IMR-90 (cell line): ENCODE data around the gene APLN. TPM values are rescaled to one million over a fixed set of nuclear protein-coding genes. Genes with fewer than 3 reads are reported as not detected.

Source experiments
- ATAC-seq: fragments of 200-7000 bp; cut with Tn5 transposase; 2 replicates; pipeline ENCODE4 v1.9.1; 2020; ENCODE audit warnings: low read depth, mild to moderate bottlenecking, moderate library complexity
- BruUV-seq: library from RNA; stranded (reverse); fragments of 400-500 nt; replicated peaks from 2 replicates; lab custom pipeline; 2021; lab: Mats Ljungman, UMichigan
- CTCF ChIA-PET: fragments of 300-600 bp; formaldehyde crosslinking; extraction: SDS; loops from one replicate; lab custom pipeline; 2021; ENCODE audit warnings: antibody characterized with exemption; lab: Yijun Ruan, JAX
- POLR2A ChIA-PET: fragments of 300-600 bp; sonication (Branson Sonifier 250); formaldehyde crosslinking; loops from one replicate; lab custom pipeline; 2022; ENCODE audit warnings: antibody characterized with exemption; ENCODE audit not compliant: unreplicated experiment; lab: Charles Lee
- DNase-seq: peaks from one replicate; pipeline ENCODE4 v3.0.0; 2013
- H2AFZ ChIP-seq: replicated peaks from 2 replicates; pipeline ENCODE3; 2013; ENCODE audit warnings: low read length, mild to moderate bottlenecking; ENCODE audit not compliant: poor library complexity
- H2AK5ac ChIP-seq: 2 replicates; pipeline ENCODE4 v1.6.1; 2013; ENCODE audit warnings: low read depth, low read length, inconsistent platforms
- H2AK9ac ChIP-seq: replicated peaks from 2 replicates; pipeline ENCODE3; 2013; ENCODE audit warnings: mild to moderate bottlenecking, low read depth, low read length, moderate library complexity; ENCODE audit not compliant: poor library complexity
- H2BK120ac ChIP-seq: 2 replicates; pipeline ENCODE4 v1.6.1; 2013; ENCODE audit warnings: low read depth, low read length, inconsistent platforms
- H2BK15ac ChIP-seq: 3 replicates; pipeline ENCODE4 v1.6.1; 2013; ENCODE audit warnings: low read depth, low read length, inconsistent platforms
- H2BK20ac ChIP-seq: 2 replicates; pipeline ENCODE4 v1.6.1; 2013; ENCODE audit warnings: low read depth, mild to moderate bottlenecking, inconsistent platforms, low read length, moderate library complexity
- H2BK5ac ChIP-seq: 2 replicates; pipeline ENCODE4 v1.6.1; 2013; ENCODE audit warnings: mild to moderate bottlenecking, low read depth, low read length, inconsistent platforms; ENCODE audit not compliant: poor library complexity, severe bottlenecking
- H3K14ac ChIP-seq: replicated peaks from 2 replicates; pipeline ENCODE4 v1.6.1; 2013; ENCODE audit warnings: low read depth, low read length, inconsistent platforms
- H3K18ac ChIP-seq: 2 replicates; pipeline ENCODE4 v1.6.1; 2013; ENCODE audit warnings: low read depth, low read length, control low read depth
- H3K23ac ChIP-seq: 2 replicates; pipeline ENCODE4 v1.6.1; 2013; ENCODE audit warnings: low read depth, low read length, inconsistent platforms
- H3K27ac ChIP-seq: 2 replicates; pipeline ENCODE4 v1.5.1; 2013; ENCODE audit warnings: mild to moderate bottlenecking, control low read depth, low read length; ENCODE audit not compliant: insufficient read depth
- H3K27me3 ChIP-seq: 2 replicates; pipeline ENCODE4 v1.6.1; 2013; ENCODE audit warnings: low read length; ENCODE audit not compliant: control insufficient read depth, insufficient read depth
- H3K36me3 ChIP-seq: 2 replicates; pipeline ENCODE4 v1.6.1; 2013; ENCODE audit warnings: low read length, mixed read lengths; ENCODE audit not compliant: control insufficient read depth, insufficient read depth
- H3K4ac ChIP-seq: 2 replicates; pipeline ENCODE4 v1.6.1; 2013; ENCODE audit warnings: low read depth, low read length, inconsistent platforms
- H3K4me1 ChIP-seq: 2 replicates; pipeline ENCODE4 v1.6.1; 2013; ENCODE audit warnings: low read length, mixed read lengths; ENCODE audit not compliant: control insufficient read depth, insufficient read depth
- H3K4me2 ChIP-seq: 2 replicates; pipeline ENCODE4 v1.6.1; 2013; ENCODE audit warnings: low read depth, mild to moderate bottlenecking, control low read depth, low read length, moderate library complexity
- H3K4me3 ChIP-seq: 2 replicates; pipeline ENCODE4 v1.5.1; 2013; ENCODE audit warnings: low read depth, mild to moderate bottlenecking, control low read depth, low read length, moderate library complexity; ENCODE audit not compliant: insufficient read depth
- H3K56ac ChIP-seq: 2 replicates; pipeline ENCODE4 v1.6.1; 2013; ENCODE audit warnings: low read length, inconsistent platforms; ENCODE audit not compliant: insufficient read depth; ENCODE audit errors: extremely low read depth
- H3K79me1 ChIP-seq, 2 experiments: 2 replicates each; pipeline ENCODE4 v1.6.1; 2013; ENCODE audit warnings: low read length in 2 of 2, inconsistent platforms in 1 of 2, low read depth in 1 of 2
- H3K9ac ChIP-seq: 2 replicates; pipeline ENCODE4 v1.6.1; 2013; ENCODE audit warnings: low read depth, low read length, control low read depth
- H3K9me1 ChIP-seq: 2 replicates; pipeline ENCODE4 v1.6.1; 2013; ENCODE audit warnings: low read length, inconsistent platforms; ENCODE audit not compliant: insufficient read depth
- H3K9me3 ChIP-seq: 2 replicates; pipeline ENCODE4 v1.6.1; 2013; ENCODE audit warnings: low read length; ENCODE audit not compliant: control insufficient read depth, insufficient read depth
- H4K20me1 ChIP-seq: 2 replicates; pipeline ENCODE4 v1.6.1; 2013; ENCODE audit warnings: low read length, inconsistent platforms; ENCODE audit not compliant: insufficient read depth
- H4K5ac ChIP-seq: 2 replicates; pipeline ENCODE4 v1.6.1; 2013; ENCODE audit warnings: mild to moderate bottlenecking, low read depth, low read length, control low read depth
- H4K8ac ChIP-seq, 2 experiments: 2 replicates each; pipeline ENCODE4 v1.6.1; 2013; ENCODE audit warnings: low read depth in 2 of 2, low read length in 2 of 2, control low read depth in 1 of 2, inconsistent platforms in 1 of 2
- H4K91ac ChIP-seq: 2 replicates; pipeline ENCODE4 v1.6.1; 2013; ENCODE audit warnings: low read depth, low read length, inconsistent platforms; ENCODE audit not compliant: insufficient read depth
- BHLHE40 ChIP-seq: fragments of 150-350 bp; IDR thresholded peaks from 2 replicates; pipeline ENCODE4 v1.6.1; 2016; ENCODE audit warnings: mild to moderate bottlenecking, low read depth, low read length
- CEBPB ChIP-seq: IDR thresholded peaks from 2 replicates; pipeline ENCODE4 v1.6.1; 2012; ENCODE audit warnings: low read depth, low read length, improper control_type of control experiment
- MAFK ChIP-seq: IDR thresholded peaks from 2 replicates; pipeline ENCODE4 v1.6.1; 2012; ENCODE audit warnings: low read depth, low read length, improper control_type of control experiment
- MAZ ChIP-seq: IDR thresholded peaks from 2 replicates; pipeline ENCODE4 v1.6.1; 2012; ENCODE audit warnings: low read depth, mild to moderate bottlenecking, low read length, improper control_type of control experiment, moderate library complexity, borderline replicate concordance
- MXI1 ChIP-seq: IDR thresholded peaks from 2 replicates; pipeline ENCODE4 v1.6.1; 2012; ENCODE audit warnings: low read depth, mild to moderate bottlenecking, low read length, moderate library complexity, borderline replicate concordance
- NFE2L2 ChIP-seq: fragments of 150-350 bp; IDR thresholded peaks from 2 replicates; pipeline ENCODE4 v1.6.1; 2016; ENCODE audit warnings: low read depth, mild to moderate bottlenecking, low read length
- RAD21 ChIP-seq: IDR thresholded peaks from 2 replicates; pipeline ENCODE4 v1.6.1; 2012; ENCODE audit warnings: low read length, improper control_type of control experiment
- WGBS, 2 experiments: methylation state at CpG; one replicate each; pipeline versions ENCODE4 v1.1.5 to v1.1.7; 2013; ENCODE audit warnings: missing lambda C conversion rate in 2 of 2; ENCODE audit not compliant: insufficient read length in 1 of 2; ENCODE audit errors: extremely low coverage in 2 of 2; 5-methylcytosine and 5-hydroxymethylcytosine counted together
- dilution Hi-C: fragments of 300-500 bp; cut with HindIII; formaldehyde crosslinking; loops from one replicate; pipeline ENCODE4 v1.14.3; 2018; ENCODE audit warnings: low sequenced_read_pairs; ENCODE audit not compliant: unreplicated experiment
- in situ Hi-C: fragments of 300-500 bp; cut with MboI; formaldehyde crosslinking; loops from 3 replicates; pipeline ENCODE4 v1.14.3; 2019; ENCODE audit warnings: low sequenced_read_pairs, inconsistent platforms, mixed read lengths
- intact Hi-C: fragments of 100-400 bp; cut with micrococcal nuclease; formaldehyde crosslinking; loops from 2 replicates; pipeline ENCODE4 v1.10.0; 2022
- polyA plus RNA-seq, 3 experiments: library from polyadenylated mRNA; depleted of rRNA; stranded (reverse); fragments of >200 nt; gene quantifications; 2 replicates each; pipeline ENCODE4 v1.2.3, GENCODE V29; 2012; ENCODE audit warnings: low replicate concordance in 1 of 3
- total RNA-seq: library from RNA; depleted of rRNA; stranded (reverse); fragments of >200 nt; gene quantifications from 2 replicates; pipeline ENCODE4 v1.2.3, GENCODE V29; 2012
- TF ChIP-seq, protein P1 (sequence below): fragments of 150-350 bp; IDR thresholded peaks from 2 replicates; pipeline ENCODE4 v1.6.1; 2016; ENCODE audit warnings: low read depth, mild to moderate bottlenecking, low read length, moderate library complexity, borderline replicate concordance

APLN gene
- total and polyA plus RNA-seq, 2 of the 4 experiments (the other 2 are of a cell fraction) = 0.18 to 0.72 TPM

DNA sequence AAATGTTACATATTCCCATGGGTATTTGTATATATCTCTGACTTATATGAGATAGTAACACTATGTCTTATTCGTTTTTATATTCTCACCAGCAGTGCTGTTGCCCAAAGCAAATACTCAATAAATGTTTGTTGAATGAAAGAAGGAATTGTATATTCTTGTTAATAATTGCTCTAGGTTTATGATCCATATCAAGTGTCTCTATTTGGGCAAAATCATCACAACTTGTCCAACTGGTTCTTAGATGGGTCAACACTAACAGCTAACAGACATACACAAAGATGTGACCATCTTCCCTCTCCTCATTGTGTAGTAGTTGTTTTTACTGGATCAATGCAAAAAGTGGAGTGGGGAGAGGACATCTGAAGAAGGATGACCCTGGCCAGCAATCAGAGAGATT is 6.6 kb upstream of the APLN start:
- no peak overlapping the region for H3K18ac ChIP-seq
- H3K27ac ChIP-seq = no peak overlapping the region
- no TSS peak for BruUV-seq
- H2BK5ac ChIP-seq = no peak overlapping the region
- H3K9me1 ChIP-seq = no peaks in the 10 kb centered on the region
- H4K20me1 ChIP-seq = no peaks in the 10 kb centered on the region
- no peak for DNase-seq
- H2BK15ac ChIP-seq = no peak overlapping the region
- H3K23ac ChIP-seq = no peak overlapping the region
- in situ Hi-C loops = no loop called here
- H3K14ac ChIP-seq = no peak overlapping the region
- CTCF ChIA-PET = no interaction called here
- H3K4me1 ChIP-seq = peaks cover 4% of the 10 kb centered on the region; the same call in 1 of the 2 replicates
- H2AFZ ChIP-seq = no peak overlapping the region
- no peak overlapping the region for H3K4me2 ChIP-seq
- no peaks in the 10 kb centered on the region for H3K79me1 ChIP-seq
- ATAC-seq = no peak
- no peak overlapping the region for H4K5ac ChIP-seq
- no peak overlapping the region for H4K91ac ChIP-seq
- TF ChIP-seq, protein P1, sequence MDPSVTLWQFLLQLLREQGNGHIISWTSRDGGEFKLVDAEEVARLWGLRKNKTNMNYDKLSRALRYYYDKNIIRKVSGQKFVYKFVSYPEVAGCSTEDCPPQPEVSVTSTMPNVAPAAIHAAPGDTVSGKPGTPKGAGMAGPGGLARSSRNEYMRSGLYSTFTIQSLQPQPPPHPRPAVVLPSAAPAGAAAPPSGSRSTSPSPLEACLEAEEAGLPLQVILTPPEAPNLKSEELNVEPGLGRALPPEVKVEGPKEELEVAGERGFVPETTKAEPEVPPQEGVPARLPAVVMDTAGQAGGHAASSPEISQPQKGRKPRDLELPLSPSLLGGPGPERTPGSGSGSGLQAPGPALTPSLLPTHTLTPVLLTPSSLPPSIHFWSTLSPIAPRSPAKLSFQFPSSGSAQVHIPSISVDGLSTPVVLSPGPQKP = no peak
- TF ChIP-seq MAZ (no peak), RAD21 (no peak), CEBPB (no peak), MXI1 (no peak), BHLHE40 (no peak), NFE2L2 (no peak), MAFK (no peak)
- no peak overlapping the region for H2BK120ac ChIP-seq
- H2AK5ac ChIP-seq = no peak overlapping the region
- no peak overlapping the region for H4K8ac ChIP-seq
- POLR2A ChIA-PET = no interaction called here
- WGBS, 2 experiments = no CpG with 5 or more reads among the region's 1 CpG
- no peaks in the 10 kb centered on the region for H3K27me3 ChIP-seq
- H3K36me3 ChIP-seq = no peaks in the 10 kb centered on the region
- no peak overlapping the region for H3K4me3 ChIP-seq
- no peak overlapping the region for H2AK9ac ChIP-seq
- no peak overlapping the region for H3K4ac ChIP-seq
- dilution Hi-C loops = no loop called here
- H3K9ac ChIP-seq = no peak overlapping the region
- no peaks in the 10 kb centered on the region for H3K9me3 ChIP-seq
- no peak overlapping the region for H2BK20ac ChIP-seq
- no peak overlapping the region for H3K56ac ChIP-seq
- intact Hi-C loops = no loop called here
